Mesendoderm (in vitro differentiated cells): ENCODE measurements around the gene SLCO2A1. TPM values are rescaled to one million over a fixed set of nuclear protein-coding genes. Genes with fewer than 3 reads are reported as not detected.
A peak's percentile ranks its signal among the peaks of the same experiment; 100 is the strongest.

Experiments
- DNase-seq: peaks from one replicate; pipeline ENCODE4 v3.0.0; 2013
- H2AK5ac ChIP-seq: 2 replicates; pipeline ENCODE4 v1.6.1; 2013; ENCODE audit warnings: low read length, inconsistent platforms
- H2BK120ac ChIP-seq: 2 replicates; pipeline ENCODE4 v1.6.1; 2013; ENCODE audit warnings: low read depth, mild to moderate bottlenecking, low read length, moderate library complexity, mixed read lengths
- H2BK15ac ChIP-seq: replicated peaks from 2 replicates; pipeline ENCODE4 v1.6.1; 2013; ENCODE audit warnings: low read depth, mild to moderate bottlenecking, moderate library complexity
- H2BK5ac ChIP-seq: 2 replicates; pipeline ENCODE4 v1.6.1; 2013; ENCODE audit warnings: low read length, inconsistent platforms
- H3K18ac ChIP-seq: 2 replicates; pipeline ENCODE4 v1.6.1; 2013; ENCODE audit warnings: mild to moderate bottlenecking, low read length, mixed read lengths
- H3K23ac ChIP-seq: one replicate; pipeline ENCODE4 v1.6.1; 2013; ENCODE audit warnings: low read length
- H3K27ac ChIP-seq: 2 replicates; pipeline ENCODE4 v1.5.1; 2013; ENCODE audit warnings: low read depth, mild to moderate bottlenecking, inconsistent platforms, low read length, moderate library complexity
- H3K27me3 ChIP-seq: 2 replicates; pipeline ENCODE4 v1.6.1; 2013; ENCODE audit warnings: low read length, control low read depth, mild to moderate bottlenecking, inconsistent platforms; ENCODE audit not compliant: insufficient read depth, poor library complexity
- H3K36me3 ChIP-seq: 2 replicates; pipeline ENCODE4 v1.6.1; 2013; ENCODE audit warnings: low read length, inconsistent platforms; ENCODE audit not compliant: control insufficient read depth, insufficient read depth
- H3K4ac ChIP-seq: one replicate; pipeline ENCODE4 v1.6.1; 2013; ENCODE audit warnings: low read depth, mild to moderate bottlenecking, low read length, moderate library complexity
- H3K4me1 ChIP-seq: 2 replicates; pipeline ENCODE4 v1.6.1; 2013; ENCODE audit warnings: low read depth, low read length, inconsistent platforms; ENCODE audit not compliant: control insufficient read depth
- H3K4me2 ChIP-seq: 2 replicates; pipeline ENCODE4 v1.6.1; 2013; ENCODE audit warnings: low read length
- H3K4me3 ChIP-seq: 2 replicates; pipeline ENCODE4 v1.5.1; 2013; ENCODE audit warnings: mild to moderate bottlenecking, low read length
- H3K56ac ChIP-seq: one replicate; pipeline ENCODE4 v1.6.1; 2013; ENCODE audit warnings: low read length
- H3K79me1 ChIP-seq: 2 replicates; pipeline ENCODE4 v1.6.1; 2013; ENCODE audit warnings: low read length, inconsistent platforms
- H3K79me2 ChIP-seq: 2 replicates; pipeline ENCODE4 v1.6.1; 2013; ENCODE audit warnings: mild to moderate bottlenecking, low read length; ENCODE audit not compliant: control insufficient read depth, insufficient read depth
- H3K9ac ChIP-seq: 2 replicates; pipeline ENCODE4 v1.6.1; 2013; ENCODE audit warnings: low read length, inconsistent platforms
- H4K5ac ChIP-seq: one replicate; pipeline ENCODE4 v1.6.1; 2013; ENCODE audit warnings: low read length
- H4K8ac ChIP-seq: one replicate; pipeline ENCODE4 v1.6.1; 2013; ENCODE audit warnings: low read depth, mild to moderate bottlenecking, control low read depth, low read length, moderate library complexity
- WGBS: extraction: QIAGEN DNeasy Blood & Tissue Kit; methylation state at CpG from one replicate; pipeline ENCODE4 v1.1.7; 2013; ENCODE audit warnings: low lambda C conversion rate, missing lambda C conversion rate; ENCODE audit not compliant: insufficient coverage; ENCODE audit errors: extremely low coverage; 5-methylcytosine and 5-hydroxymethylcytosine counted together
- polyA plus RNA-seq, 2 experiments: library from polyadenylated mRNA; stranded (reverse); fragments of 200-250 nt; gene quantifications; one replicate each; pipeline ENCODE4 v1.2.3, GENCODE V29; 2013

SLCO2A1 gene
- 8.9 TPM for polyA plus RNA-seq (2013, experiment 1 of 2)
- 7.1 TPM for polyA plus RNA-seq (2013, experiment 2 of 2)

DNA sequence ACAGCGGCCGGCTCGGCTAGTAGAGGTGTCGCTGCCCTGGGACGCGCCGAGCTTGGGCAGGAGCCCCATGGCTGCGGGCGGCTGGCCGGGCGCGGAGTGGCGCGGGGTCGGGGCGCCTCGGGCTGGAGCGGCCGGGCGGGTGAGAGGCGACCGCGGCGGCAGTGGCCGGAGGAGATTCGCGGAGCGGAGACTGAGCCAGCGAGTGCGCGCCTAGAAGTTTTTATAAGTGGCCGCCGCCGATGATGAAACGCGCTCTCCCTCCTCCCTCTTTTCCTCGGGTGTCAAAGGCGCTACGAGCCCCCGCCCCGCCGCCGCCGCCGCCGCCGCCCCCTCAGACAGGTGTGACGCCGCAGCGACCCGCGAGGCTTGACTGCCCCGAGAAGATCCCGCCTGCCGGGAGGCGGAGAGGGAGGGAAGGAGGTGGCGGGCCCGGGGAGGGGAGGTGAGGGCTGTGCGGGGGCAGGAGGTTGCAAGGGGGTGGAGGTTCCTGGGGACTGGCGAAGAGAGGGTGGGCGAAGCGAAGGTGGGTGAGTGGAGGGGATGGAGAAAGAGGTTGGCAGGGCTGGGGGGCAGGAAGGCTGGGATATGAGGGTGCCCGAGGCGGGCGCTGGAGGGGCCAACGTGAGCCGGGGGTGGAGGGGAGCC, at the start of gene SLCO2A1:
Gene SLCO2A1 (minus strand): TSS at position 192 of the 645 bp plus-strand sequence. CDS start 123 bp downstream, at position 69.
- no peak within 1 kb of the TSS for H4K5ac ChIP-seq
- peak within 1 kb of the TSS; percentile 15 for H3K27ac ChIP-seq
- WGBS, result no CpG with 5 or more reads among the region's 67 CpGs
- no peaks in the 10 kb centered on the region for H3K36me3 ChIP-seq
- H2BK120ac ChIP-seq, result no peak within 1 kb of the TSS
- peak within 1 kb of the TSS; percentile 87 for H2BK5ac ChIP-seq
- peaks cover 7% of the 10 kb centered on the region for H3K4me1 ChIP-seq
- peak within 1 kb of the TSS; percentile 83 for H3K4me2 ChIP-seq
- peak within 1 kb of the TSS; percentile 79 for H3K9ac ChIP-seq
- peak within 1 kb of the TSS; percentile 90 for H3K18ac ChIP-seq
- H3K4ac ChIP-seq, result peak within 1 kb of the TSS; percentile 87
- peak; percentile 87 for DNase-seq
- H3K79me2 ChIP-seq, result peaks cover 9% of the 10 kb centered on the region
- H2AK5ac ChIP-seq, result no peak within 1 kb of the TSS
- peak within 1 kb of the TSS; percentile 93 for H3K56ac ChIP-seq
- no peak within 1 kb of the TSS for H2BK15ac ChIP-seq
- H3K27me3 ChIP-seq, result no peaks in the 10 kb centered on the region
- H3K23ac ChIP-seq, result peak within 1 kb of the TSS; percentile 89
- H3K79me1 ChIP-seq, result peaks cover 3% of the 10 kb centered on the region
- peak within 1 kb of the TSS; percentile 34 for H3K4me3 ChIP-seq
- no peak within 1 kb of the TSS for H4K8ac ChIP-seq

DNA sequence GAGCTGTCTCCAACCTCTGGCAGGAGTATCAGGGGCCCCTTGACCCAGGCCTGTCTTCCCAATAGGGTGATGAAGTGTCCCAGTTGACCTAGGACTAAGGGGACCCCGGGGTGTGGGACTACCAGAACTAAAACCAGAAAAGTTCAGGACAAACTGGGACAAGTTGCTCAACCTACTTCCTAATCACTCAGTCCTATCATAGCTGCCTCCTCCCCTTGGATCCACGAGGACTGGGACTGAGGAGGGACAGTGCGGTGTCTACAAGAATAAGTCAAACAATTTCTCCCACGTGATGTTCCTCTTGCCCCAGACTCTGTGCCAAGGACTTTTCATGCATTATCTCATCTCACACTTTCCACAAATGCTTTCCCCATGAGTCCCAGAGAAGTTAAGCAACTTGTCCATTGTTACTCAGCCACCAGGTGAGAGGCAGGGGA, 49.4 kb upstream of the SLCO2A1 start:
- no CpG with 5 or more reads among the region's 4 CpGs for WGBS

DNA sequence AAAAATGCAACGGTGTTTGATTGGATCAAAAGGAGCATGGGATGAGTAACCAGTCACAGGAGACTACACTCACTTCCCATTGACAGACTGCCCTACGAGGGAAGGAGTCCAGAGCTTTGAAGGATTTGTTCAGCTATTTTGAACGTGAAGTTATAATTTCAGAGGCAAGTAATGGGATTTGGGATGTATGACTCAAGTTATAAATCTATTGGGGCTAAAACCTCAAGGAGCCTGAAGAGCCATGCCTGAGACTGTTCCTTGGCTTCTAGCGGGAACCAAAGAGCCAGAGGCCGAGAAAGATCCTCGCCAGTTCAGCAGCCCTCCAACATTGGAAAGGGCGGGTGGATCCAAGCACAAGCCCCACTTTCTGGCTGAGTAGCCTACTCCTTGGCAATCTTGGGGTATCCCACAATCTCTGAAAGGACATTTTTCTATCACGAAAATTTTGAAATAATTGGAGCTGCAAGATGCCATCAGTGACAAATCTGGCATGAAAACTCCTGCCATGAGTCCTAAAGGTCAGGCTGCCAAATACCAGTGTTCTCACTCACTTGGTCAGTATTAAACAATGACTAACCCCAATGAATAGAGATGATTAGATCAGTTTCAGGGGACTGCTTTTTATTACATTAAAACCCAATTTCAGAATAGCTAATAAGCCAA, 48.6 kb upstream of the SLCO2A1 start:
- Histone ChIP-seq H3K9ac (no peak overlapping the region), H2BK5ac (no peak overlapping the region), H3K27me3 (no peaks in the 10 kb centered on the region), H3K79me1 (no peaks in the 10 kb centered on the region), H3K4me1 (no peaks in the 10 kb centered on the region), H2BK15ac (no peak overlapping the region), H2AK5ac (no peak overlapping the region), H4K5ac (no peak overlapping the region), H4K8ac (no peak overlapping the region), H3K36me3 (no peaks in the 10 kb centered on the region), H3K79me2 (no peaks in the 10 kb centered on the region), H3K23ac (no peak overlapping the region), H3K27ac (no peak overlapping the region), H2BK120ac (no peak overlapping the region), H3K56ac (no peak overlapping the region), H3K4ac (no peak overlapping the region), H3K18ac (no peak overlapping the region), H3K4me3 (no peak overlapping the region), H3K4me2 (no peak overlapping the region)
- no peak for DNase-seq
- no CpG with 5 or more reads among the region's 8 CpGs for WGBS

More for the DNA sequence above, 49.4 kb upstream of the SLCO2A1 start:
- Histone ChIP-seq H3K79me2 (no peaks in the 10 kb centered on the region), H3K9ac (no peak overlapping the region), H3K27ac (no peak overlapping the region), H3K18ac (no peak overlapping the region), H3K79me1 (no peaks in the 10 kb centered on the region), H4K8ac (no peak overlapping the region), H3K4me2 (no peak overlapping the region), H2BK120ac (no peak overlapping the region), H2AK5ac (no peak overlapping the region), H4K5ac (no peak overlapping the region), H3K27me3 (no peaks in the 10 kb centered on the region), H2BK15ac (no peak overlapping the region), H3K56ac (no peak overlapping the region), H3K4me3 (no peak overlapping the region), H2BK5ac (no peak overlapping the region), H3K23ac (no peak overlapping the region), H3K36me3 (no peaks in the 10 kb centered on the region), H3K4ac (no peak overlapping the region), H3K4me1 (no peaks in the 10 kb centered on the region)
- no peak for DNase-seq

DNA sequence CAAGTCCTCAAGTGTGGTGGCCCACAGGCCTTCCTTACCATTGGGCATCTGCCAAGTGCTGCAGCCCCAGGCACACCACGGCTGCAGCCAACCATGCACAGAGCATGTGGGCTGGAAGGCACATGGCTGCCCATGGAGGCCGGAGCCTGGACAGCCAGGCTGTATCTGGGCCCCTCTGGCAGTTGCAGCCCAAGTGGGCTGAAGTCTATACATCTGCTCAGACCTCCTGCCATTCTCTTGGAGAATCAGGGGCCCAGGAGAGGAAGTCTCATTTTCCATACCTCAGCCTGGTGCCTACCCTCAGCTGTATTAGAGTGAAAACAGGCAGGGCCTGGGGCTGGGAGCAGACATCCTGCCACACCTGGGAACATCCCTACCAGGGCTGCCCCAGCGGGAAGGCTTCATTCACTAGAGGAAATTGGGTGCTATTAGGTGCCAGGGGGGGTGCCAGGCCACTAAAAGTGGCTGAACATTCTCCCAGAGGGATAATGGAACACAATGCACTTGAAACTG, 48.0 kb upstream of the SLCO2A1 start:
- H4K5ac ChIP-seq, result no peak overlapping the region
- no peak overlapping the region for H4K8ac ChIP-seq
- no peak overlapping the region for H3K27ac ChIP-seq
- H2BK120ac ChIP-seq, result no peak overlapping the region
- H3K36me3 ChIP-seq, result no peaks in the 10 kb centered on the region
- no peak for DNase-seq
- H3K56ac ChIP-seq, result no peak overlapping the region
- no peak overlapping the region for H3K23ac ChIP-seq
- no CpG with 5 or more reads among the region's 3 CpGs for WGBS
- no peak overlapping the region for H2BK15ac ChIP-seq
- no peak overlapping the region for H3K18ac ChIP-seq
- H3K9ac ChIP-seq, result no peak overlapping the region
- no peaks in the 10 kb centered on the region for H3K27me3 ChIP-seq
- H3K4ac ChIP-seq, result no peak overlapping the region
- H3K79me1 ChIP-seq, result no peaks in the 10 kb centered on the region
- H2AK5ac ChIP-seq, result no peak overlapping the region
- no peak overlapping the region for H2BK5ac ChIP-seq
- no peak overlapping the region for H3K4me3 ChIP-seq
- no peak overlapping the region for H3K4me2 ChIP-seq
- no peaks in the 10 kb centered on the region for H3K79me2 ChIP-seq
- no peaks in the 10 kb centered on the region for H3K4me1 ChIP-seq

DNA sequence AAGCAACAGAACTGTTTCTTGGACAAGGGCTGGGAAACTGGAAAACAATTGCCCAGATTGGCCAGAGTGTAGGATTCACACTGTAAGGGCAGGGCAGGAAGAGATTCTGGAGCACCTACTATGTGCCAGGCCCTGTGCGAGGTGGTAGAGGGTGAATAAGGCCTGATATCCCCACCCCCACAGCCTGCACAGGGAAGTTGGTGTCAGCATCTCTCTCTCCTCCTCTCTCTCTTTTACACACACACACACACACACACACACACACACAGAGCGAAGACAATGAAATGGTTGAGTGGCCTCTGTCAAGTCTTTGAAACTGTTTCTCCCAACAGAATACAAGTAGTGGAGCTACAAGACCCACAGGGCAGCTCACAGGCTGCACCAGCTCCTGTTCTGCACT, 47.1 kb upstream of the SLCO2A1 start:
- Histone ChIP-seq H3K79me1 (no peaks in the 10 kb centered on the region), H3K18ac (no peak overlapping the region), H3K36me3 (no peaks in the 10 kb centered on the region), H3K4me2 (no peak overlapping the region), H4K5ac (no peak overlapping the region), H3K4me3 (no peak overlapping the region), H3K56ac (no peak overlapping the region), H3K27me3 (no peaks in the 10 kb centered on the region), H3K27ac (no peak overlapping the region), H2BK5ac (no peak overlapping the region), H3K23ac (no peak overlapping the region), H2AK5ac (no peak overlapping the region), H3K4me1 (no peaks in the 10 kb centered on the region), H2BK15ac (no peak overlapping the region), H3K79me2 (no peaks in the 10 kb centered on the region), H2BK120ac (no peak overlapping the region), H3K4ac (no peak overlapping the region), H4K8ac (no peak overlapping the region), H3K9ac (no peak overlapping the region)
- WGBS, result no CpG with 5 or more reads among the region's 2 CpGs
- no peak for DNase-seq
